Ammon's horn (tissue), 1 donor: ENCODE measurements around the gene CHRNA1.

Experiments
- DNase-seq: peaks from one replicate; pipeline ENCODE4 v3.0.0-alpha.2; 2016; ENCODE audit warnings: low spot score

Gene CHRNA1

GRCh38 chr2:174764280-174765255 lies at the start of gene CHRNA1:
TSS of gene CHRNA1 (minus strand) at chr2:174764472. CDS start at chr2:174764394, 78 bp downstream.
- DNase-seq: no peak

- no peak for DNase-seq
Observed at GRCh38 chr2:174812037-174812436, 47.8 kb upstream of the CHRNA1 start.

- no peak for DNase-seq
Observed at GRCh38 chr2:174807931-174808330, 43.7 kb upstream of the CHRNA1 start.

- DNase-seq: no peak
Observed at GRCh38 chr2:174805803-174806202, 41.5 kb upstream of the CHRNA1 start.

GRCh38 chr2:174802459-174802858 lies 38.2 kb upstream of the CHRNA1 start:
- no peak for DNase-seq

GRCh38 chr2:174800436-174801205 lies 36.3 kb upstream of the CHRNA1 start:
- no peak for DNase-seq

- no peak for DNase-seq
Observed at GRCh38 chr2:174798801-174799200, 34.5 kb upstream of the CHRNA1 start.

- DNase-seq: no peak
Observed at GRCh38 chr2:174797781-174798276, 33.6 kb upstream of the CHRNA1 start.

GRCh38 chr2:174796319-174796771 lies 32.1 kb upstream of the CHRNA1 start:
- DNase-seq: no peak

GRCh38 chr2:174794851-174795374 lies 30.6 kb upstream of the CHRNA1 start:
- no peak for DNase-seq

GRCh38 chr2:174792309-174793025 lies 28.2 kb upstream of the CHRNA1 start:
- no peak for DNase-seq

- no peak for DNase-seq
Observed at GRCh38 chr2:174791746-174792280, 27.5 kb upstream of the CHRNA1 start.

- no peak for DNase-seq
Observed at GRCh38 chr2:174791020-174791419, 26.7 kb upstream of the CHRNA1 start.

- no peak for DNase-seq
Observed at GRCh38 chr2:174789001-174789400, 24.7 kb upstream of the CHRNA1 start.

- no peak for DNase-seq
Observed at GRCh38 chr2:174788291-174788929, 24.1 kb upstream of the CHRNA1 start.

- peak; percentile 49 for DNase-seq
Observed at GRCh38 chr2:174787487-174788205, 23.4 kb upstream of the CHRNA1 start.

- no peak for DNase-seq
Observed at GRCh38 chr2:174786066-174786725, 21.9 kb upstream of the CHRNA1 start.

GRCh38 chr2:174785481-174785880 lies 21.2 kb upstream of the CHRNA1 start:
- DNase-seq: no peak

GRCh38 chr2:174784909-174785308 lies 20.6 kb upstream of the CHRNA1 start:
- DNase-seq: no peak

GRCh38 chr2:174784316-174784715 lies 20.0 kb upstream of the CHRNA1 start:
- no peak for DNase-seq
